HG02852 (cell line): ENCODE measurements around the gene THSD4.

Source experiments
- ATAC-seq: cut with Tn5 transposase; IDR thresholded peaks from one replicate; pipeline ENCODE4 v1.9.1; 2021; ENCODE audit warnings: mild to moderate bottlenecking, moderate library complexity; ENCODE audit not compliant: unreplicated experiment

Gene THSD4

DNA sequence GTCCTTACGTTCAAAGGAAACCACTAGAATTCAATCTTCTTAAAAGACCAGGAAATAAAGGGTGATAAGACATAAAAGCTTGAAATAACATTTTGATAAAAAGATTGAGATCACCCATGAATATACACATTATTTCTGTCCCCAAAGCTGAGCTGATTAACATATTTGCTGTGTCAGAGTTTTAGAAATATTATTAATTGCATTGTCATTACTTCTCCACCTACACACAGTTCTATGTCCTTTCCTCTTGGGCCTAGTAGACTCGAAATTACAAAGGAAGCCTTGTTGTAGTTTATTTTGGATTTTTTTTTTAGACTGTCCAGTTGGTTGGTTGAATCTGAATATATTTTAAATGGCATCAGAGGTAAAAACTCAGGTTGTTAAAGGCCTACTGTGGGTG lies 614.0 kb downstream of the THSD4 start:
- ATAC-seq = no peak

DNA sequence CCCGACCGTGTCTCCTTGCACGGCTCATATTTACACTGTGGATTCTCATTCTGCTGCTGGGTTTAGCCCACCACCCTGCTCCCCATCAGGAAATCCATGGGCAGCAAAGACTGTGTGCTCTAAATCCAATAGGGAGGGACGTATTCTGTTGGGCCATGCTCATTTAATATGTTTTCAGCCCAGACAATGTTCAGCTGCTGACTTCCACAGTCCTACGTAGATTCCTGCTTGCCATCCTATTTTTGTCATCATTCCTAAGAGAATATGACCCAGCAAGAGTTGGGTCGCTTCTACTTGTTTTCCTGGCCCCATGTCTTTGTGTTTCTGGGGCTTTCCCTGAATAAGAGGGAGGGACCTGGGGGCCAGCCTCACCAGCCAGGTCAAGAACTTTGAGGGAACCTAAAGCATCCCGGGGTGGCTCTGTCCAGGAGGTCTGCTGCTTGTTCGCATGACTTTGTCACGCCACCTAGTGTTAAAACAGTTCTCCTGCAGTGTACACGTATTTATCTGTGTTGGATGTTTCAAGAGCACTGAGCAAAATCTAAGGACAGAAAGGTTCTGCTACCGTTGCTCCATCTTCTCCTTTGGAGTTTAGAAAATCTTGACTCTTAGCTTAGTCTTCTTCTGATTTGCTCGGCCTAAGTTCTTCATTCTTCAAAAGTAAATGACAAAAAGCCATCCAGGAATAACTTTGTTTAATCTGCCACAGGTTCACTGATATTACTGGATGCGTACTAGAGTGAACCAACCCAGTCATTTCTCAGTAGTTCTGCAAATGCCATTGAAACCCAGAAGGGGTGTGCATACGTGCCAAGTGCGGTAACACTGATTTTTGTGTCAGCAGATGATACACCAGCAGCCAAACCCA lies 615.2 kb downstream of the THSD4 start:
- ATAC-seq = no peak

DNA sequence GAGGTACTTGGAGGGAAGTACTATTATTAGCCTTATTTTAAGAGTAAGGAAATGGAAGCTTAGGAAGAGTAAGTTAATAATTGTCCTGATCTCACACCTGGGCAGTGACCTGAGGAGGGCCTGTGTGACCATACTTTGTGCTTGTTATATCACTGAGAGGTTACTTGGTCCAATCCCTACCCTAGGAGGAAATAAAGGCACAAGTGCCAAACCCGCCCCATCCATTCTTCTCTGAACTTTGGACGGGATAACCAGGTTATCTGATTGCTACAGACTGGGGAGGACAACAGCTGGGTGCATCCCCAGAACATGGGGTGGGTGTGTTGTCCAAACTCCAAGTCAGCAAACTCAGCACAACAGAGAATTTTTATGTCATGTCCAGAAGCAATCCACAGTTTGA lies 617.4 kb downstream of the THSD4 start:
- no peak for ATAC-seq

DNA sequence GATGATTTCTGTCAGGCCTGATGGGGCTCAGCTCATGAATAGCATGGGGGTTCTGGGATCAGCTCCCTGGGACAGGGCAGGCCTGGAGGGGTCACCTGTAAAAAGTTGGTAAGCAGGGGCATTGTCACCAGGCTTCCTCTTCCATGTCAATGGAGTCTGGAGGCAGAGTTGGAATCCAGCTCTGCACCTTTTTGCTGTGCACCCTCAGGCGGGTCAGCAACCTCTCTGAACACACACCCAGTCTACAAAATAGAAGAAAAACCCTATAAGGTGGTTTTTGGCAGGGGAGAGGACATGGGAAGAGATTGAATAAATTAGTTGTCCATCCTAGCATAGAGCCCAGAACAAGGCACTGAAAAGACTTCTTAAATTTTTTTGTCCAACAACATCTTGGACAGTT lies 617.9 kb downstream of the THSD4 start:
- no peak for ATAC-seq

DNA sequence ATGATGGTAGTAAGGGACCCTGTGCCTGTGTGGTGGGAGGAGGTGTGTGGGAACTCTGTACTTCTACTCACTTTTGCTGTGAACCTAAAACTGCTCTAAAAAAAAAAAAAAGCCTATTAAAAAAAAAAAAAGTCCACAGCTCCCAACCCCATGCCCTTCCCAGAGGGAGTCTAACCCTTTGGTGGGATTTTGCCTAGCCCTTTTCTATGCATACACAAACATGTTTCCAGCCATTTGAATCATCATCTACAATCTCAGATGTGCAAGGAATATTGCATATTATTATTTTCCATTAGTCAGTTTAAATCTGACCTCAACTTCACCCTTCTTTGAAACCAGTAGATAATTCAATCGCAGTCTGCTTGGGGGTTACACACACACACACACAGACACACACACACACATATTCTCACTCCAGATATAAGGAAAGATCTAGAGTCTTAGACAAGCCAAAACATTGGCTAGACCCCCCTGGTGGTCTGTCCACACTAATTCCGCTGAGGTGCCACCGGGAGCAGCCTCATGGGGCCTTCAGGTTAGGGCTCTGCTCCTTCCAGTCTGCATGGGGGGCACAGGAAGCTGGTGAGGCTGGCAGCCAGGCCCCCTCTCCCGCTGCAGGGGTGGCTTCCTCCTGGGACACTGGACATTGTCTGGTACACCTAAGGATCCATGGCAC lies 619.6 kb downstream of the THSD4 start:
- ATAC-seq = no peak

DNA sequence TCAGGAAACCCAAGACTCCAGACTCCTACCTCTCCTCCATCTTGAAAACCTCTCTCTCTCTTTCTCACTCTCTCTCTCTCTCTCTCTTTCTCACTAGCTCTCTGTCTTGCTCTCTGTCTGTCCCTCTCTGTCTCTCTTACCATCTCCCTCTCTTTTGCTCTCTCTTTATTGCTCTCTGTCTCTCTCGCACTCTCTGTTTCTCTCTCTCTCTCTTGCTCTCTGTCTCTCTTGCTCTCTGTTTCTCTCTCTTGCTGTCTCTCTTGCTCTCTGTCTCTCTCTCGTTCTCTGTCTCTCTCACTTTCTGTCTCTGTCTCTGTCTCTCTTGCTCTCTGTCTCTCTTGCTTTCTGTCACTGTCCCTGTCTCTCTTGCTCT lies 620.1 kb downstream of the THSD4 start:
- ATAC-seq = no peak

DNA sequence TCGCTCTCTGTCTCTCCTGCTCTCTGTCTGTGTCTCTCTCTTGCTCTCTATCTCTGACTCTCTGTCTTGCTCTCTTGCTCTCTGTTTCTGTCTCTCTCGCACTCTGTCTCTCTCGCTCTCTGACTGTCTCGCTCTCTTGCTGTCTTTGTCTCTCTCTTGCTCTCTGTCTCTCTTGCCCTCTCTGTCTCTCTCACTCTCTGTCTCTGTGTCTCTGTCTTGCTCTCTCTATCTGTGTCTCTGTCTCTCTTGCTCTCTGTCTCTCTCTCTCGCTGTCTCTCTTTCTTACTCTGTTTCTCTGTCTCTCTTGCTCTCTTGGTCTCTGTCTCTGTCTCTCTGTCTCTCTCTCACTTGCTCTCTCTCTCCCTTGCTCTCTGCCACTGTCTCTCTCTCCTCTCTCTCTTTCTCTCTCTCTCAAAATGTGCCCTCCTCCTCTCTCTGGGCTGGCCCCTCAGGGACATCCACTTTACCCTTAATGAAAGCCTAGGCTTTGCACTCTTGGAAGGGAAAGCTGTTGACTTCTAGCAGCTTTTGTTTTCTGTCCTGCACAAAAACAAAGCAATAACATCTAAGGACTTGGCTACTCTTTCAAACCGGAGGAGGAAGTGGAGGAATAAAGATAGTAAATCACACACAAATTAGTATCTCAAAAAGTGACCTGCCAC lies 621.1 kb downstream of the THSD4 start:
- ATAC-seq = no peak

DNA sequence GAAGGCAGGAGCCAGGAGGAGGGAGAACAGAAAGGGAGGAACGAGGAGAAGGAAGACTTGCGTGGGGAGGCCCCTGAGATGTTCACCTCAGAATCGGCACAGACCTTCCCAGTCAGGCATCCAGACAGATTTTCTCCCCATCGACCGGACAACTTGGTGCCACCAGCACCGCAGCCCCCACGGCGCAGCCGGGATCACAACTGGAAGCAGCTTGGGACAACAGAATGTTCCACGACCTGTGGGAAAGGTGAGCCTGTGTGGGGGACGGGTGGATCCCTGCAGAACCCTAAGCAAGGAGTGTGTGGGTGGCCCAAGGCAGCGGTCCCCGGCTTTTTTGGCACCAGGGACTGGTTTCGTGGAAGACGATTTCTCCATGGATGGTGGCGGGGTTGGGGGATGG lies 622.5 kb downstream of the THSD4 start:
- ATAC-seq = no peak

DNA sequence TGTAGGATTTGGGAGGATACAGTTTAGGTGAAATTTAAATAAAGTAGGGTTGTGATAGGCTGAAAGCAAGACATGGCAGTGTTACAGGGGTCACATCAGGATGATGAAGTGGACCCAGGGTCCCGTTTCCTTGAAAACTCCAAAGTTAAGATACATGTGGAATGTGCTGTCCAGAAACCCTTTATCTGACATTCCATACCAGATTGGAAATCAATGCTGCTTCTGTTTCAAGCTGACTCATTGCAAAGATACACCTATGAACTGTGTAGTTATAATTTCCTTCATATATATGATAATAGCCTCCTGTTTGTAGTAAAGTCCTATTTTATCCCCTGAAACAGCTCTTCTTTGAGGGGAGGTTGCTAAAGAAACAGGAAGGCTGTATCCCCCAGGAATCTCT lies 624.1 kb downstream of the THSD4 start:
- no peak for ATAC-seq

DNA sequence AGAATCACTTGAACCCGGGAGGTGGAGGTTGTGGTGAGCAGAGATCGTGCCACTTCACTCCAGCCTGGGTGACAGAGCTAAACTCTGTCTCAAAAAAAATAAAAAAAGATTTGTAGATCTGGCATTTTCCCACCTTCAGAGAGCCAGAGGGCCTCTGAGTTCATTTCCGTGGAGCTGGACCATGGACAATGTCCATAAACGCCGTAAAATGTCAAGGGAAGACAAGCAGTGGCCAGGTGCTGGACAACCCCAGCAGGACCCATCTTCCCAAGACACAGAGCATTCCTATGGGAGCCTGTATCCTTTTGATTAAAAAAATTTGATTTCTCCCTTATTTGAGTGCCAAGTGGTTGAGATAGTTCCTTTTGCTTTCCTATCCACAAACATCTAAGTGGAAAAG lies 627.7 kb downstream of the THSD4 start:
- ATAC-seq = no peak

DNA sequence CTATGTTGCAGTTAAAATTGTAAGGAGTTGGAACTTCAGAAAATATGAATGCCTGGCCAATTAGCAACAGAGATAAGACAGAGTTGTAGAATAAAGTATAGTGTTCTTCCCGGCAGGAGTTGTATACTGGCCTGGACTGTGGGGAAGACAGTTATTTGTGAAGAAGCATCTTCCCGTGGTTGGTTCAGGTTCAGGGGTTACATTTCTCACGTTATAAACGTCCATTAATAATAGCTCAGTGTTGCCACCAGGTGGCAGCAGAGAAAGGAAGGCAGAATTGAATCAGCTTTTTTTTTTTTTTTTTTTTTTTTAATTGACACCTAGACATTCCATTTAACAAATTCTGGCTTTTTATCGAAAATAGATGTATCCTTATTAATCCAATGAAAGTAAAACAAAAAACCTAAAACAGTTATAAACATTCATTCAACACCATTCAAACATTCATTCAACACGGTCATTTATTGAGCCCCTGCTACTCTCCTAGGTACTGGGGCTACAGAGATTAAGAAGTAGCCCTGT lies 628.7 kb downstream of the THSD4 start:
- no peak for ATAC-seq

DNA sequence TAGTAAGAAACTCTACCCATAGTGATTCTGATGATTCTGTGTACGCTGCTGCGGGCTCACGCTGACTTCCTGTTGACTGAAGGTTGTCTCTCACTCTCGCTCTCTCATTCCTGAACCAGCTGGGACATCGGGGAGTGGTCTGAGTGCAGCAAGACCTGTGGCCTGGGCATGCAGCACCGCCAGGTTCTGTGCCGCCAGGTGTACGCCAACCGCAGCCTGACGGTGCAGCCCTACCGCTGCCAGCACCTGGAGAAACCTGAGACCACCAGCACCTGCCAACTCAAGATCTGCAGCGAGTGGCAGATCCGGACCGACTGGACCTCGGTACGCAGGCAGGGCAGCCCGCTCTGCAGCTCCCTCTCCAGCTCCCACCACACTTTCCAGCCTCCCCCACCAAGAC lies 631.4 kb downstream of the THSD4 start:
- no peak for ATAC-seq

DNA sequence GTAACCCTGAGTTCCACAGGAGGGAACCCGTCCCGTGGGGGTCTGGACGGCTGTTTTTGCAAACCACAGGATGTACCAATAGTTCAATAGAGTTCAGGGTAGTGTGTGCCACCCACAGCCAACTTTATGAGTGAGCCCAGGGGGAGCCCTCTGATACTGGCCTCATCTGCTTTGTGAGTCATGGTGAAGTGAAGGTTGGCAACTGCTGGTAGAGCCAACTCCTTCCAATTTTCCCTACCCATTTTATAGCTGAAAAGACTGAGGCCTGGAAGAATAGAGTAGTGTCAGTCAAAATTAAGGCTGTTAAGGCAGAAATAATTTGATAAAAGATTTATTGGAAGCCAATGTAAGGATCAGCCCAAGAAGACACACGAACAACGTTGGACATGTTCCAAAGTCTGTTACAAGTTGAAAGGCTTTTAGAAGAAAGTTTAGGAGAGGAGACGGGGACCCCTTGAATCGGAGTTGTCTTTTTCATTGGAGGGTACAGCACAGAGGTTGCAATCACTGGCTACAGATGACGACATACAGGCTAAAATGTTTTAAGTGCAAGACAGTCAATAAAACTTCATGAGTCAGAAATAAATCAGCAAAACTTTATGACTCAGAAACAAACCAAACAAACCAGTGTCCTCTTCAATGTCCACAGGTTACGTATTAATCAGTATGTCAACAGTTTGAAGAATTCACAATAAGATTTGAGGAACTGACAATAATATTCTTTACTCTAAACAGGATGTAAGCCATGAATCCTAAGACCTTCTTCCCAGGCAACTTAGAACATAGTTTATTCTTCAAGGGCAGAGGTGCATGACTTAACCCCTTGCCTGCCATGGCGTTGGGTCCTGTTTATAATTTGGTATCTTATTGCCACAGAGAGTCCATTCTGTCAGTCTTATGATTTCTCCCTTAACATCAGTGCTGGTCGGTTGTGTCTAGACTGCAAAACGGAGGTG lies 632.1 kb downstream of the THSD4 start:
- no peak for ATAC-seq

DNA sequence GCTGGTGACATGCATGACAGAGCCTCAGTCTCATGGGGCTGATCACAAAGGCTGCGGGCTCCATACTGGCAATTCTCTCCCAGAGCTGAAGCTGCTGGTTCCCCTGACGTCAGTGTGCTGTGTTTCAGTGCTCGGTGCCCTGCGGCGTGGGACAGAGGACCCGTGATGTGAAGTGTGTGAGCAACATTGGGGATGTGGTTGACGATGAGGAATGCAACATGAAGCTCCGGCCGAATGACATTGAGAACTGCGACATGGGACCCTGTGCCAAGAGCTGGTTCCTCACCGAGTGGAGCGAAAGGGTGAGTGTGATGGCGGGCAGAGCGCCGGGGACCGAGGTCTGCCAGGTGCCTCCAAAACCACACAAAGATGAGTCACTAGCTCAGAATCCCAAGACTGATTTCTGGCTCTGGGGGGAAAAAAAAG lies 633.0 kb downstream of the THSD4 start:
- no peak for ATAC-seq

DNA sequence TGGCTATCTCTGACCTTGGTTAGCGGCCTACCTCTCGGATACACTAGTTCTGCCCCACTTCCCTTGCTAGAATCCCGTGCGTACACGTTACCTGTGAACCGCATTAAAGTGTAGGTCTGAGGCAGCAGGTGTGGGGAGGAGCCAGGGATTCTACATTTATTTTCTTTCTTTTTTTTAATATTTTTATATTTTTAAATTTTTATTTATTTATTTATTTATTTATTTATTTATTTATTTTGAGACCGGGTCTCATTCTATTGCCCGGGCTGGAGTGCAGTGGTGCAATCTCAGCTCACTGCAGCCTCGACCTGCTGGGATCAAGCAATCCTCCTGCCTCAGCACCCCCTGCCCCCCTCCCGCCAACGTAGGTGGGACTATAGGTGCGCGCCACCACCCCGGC lies 634.2 kb downstream of the THSD4 start:
- ATAC-seq = no peak

DNA sequence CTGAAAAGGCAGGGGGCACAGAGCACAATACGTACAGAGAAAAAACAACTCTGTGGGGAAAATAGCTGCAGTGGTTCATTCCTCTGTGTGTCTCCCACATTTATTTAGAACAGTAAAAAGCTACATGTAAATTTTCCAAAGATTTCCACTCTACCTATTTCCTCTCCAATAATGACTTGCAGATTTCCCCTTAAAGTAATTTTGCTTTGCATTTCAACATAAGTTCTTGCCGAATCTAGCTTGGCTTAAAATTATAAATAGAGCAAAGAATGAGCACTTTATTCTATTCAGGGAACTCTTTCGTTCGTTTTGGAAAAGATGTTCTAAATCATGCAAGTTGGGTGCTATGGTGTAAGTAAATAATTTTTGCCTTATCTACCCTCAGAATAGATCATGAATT lies 636.9 kb downstream of the THSD4 start:
- no peak for ATAC-seq

DNA sequence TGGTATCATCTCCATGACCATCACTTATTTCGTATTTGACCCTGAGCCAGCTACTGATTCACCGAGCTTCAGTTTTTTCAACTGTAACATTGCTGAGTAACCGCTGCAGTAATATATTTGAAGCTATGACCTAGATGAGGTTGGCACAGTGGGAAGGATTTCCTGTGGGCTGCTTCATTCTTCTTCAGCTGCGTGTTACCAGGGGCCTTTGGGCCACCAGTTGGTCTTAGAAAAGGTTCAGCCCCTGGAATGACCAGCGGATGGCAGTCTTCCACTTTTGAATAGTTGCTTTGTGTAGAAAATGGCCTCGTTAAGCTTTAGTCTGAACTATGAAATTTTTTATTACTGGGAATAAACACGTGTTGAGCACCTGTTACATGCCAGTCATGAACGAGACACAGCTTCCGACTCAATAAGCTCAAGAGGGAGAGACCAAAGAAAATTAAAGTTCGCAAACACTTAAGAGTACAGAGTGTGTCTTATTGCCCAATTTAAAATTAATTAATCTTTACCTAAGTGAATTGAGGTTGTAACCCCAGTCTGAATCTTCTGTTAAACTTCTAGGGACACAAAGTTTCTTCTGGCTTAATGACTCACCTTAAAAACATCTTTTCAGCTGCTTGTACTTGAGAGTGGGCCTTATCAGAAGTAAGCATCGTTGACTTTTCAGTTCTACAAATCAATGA lies 637.5 kb downstream of the THSD4 start:
- ATAC-seq = no peak

DNA sequence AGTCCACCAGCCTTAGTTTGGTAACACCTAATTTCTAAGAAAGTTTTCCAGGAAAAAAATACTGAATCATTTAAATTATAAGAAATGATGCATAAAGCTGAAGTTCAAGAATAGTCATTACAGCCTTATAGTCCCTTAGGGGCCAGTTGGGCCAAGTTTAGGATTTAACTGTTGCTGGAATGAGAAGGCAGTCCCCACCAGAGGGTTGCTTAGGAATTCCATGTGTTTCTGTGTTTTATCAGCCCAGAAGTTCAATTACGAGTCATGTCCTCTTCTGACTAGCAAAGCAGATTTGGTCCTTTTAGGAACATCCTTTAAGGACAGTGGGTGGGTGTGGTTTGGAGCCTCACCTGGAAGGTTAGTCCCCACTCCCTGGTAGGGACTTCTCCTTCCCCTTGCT lies 638.1 kb downstream of the THSD4 start:
- no peak for ATAC-seq

DNA sequence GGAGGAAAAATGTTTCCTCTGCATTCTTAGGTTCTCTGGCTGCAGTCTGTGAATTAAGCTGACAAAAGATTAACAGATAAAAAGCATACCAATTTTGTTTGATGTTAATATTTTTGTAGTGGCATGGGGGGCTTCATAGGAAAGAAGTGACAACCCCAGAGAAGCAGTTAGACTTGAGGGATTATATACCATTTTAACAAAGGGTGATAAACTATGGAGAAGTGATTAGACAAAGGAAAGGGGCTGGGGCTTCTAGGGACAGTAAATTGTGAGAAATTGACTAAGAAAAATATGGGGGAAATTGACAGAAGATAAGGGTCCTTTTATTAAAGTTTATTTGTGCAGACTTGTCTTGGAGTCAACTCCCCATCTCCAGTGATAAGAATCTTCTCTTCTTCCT lies 639.4 kb downstream of the THSD4 start:
- ATAC-seq = no peak
